T-helper 22 cell (primary cell): ENCODE measurements around the gene DYNAP.

Source experiments
- DNase-seq: peaks from one replicate; pipeline ENCODE4 v3.0.0-alpha.2; 2020; ENCODE audit warnings: low read depth

Gene DYNAP

GRCh38 chr18:54590945-54591344, at the start of gene DYNAP:
DYNAP (plus strand) TSS chr18:54591245; CDS start chr18:54591283, 38 bp downstream.
- no peak for DNase-seq

GRCh38 chr18:54551590-54551989, 39.5 kb upstream of the DYNAP start:
- DNase-seq: no peak

GRCh38 chr18:54555286-54555685, 35.8 kb upstream of the DYNAP start:
- DNase-seq: no peak

GRCh38 chr18:54555996-54556395, 35.0 kb upstream of the DYNAP start:
- DNase-seq: no peak

- DNase-seq: no peak
Observed at GRCh38 chr18:54557958-54558357, 33.1 kb upstream of the DYNAP start.

- no peak for DNase-seq
Observed at GRCh38 chr18:54558609-54559585, 32.1 kb upstream of the DYNAP start.

GRCh38 chr18:54561706-54562267, 29.3 kb upstream of the DYNAP start:
- no peak for DNase-seq

GRCh38 chr18:54580202-54580729, 10.8 kb upstream of the DYNAP start:
- DNase-seq: no peak

GRCh38 chr18:54584065-54584464, 7.0 kb upstream of the DYNAP start:
- no peak for DNase-seq

GRCh38 chr18:54585743-54586142, 5.3 kb upstream of the DYNAP start:
- DNase-seq: no peak

GRCh38 chr18:54604211-54604610, 13.2 kb downstream of the DYNAP start:
- no peak for DNase-seq

- DNase-seq: no peak
Observed at GRCh38 chr18:54606835-54607212, 15.8 kb downstream of the DYNAP start.

- no peak for DNase-seq
Observed at GRCh38 chr18:54607213-54608027, 16.4 kb downstream of the DYNAP start.

- DNase-seq: no peak
Observed at GRCh38 chr18:54608028-54608642, 17.1 kb downstream of the DYNAP start.

GRCh38 chr18:54611816-54612215, 20.8 kb downstream of the DYNAP start:
- DNase-seq: no peak

GRCh38 chr18:54612237-54612636, 21.2 kb downstream of the DYNAP start:
- no peak for DNase-seq

- DNase-seq: no peak
Observed at GRCh38 chr18:54613174-54613573, 22.1 kb downstream of the DYNAP start.

GRCh38 chr18:54616220-54616848, 25.3 kb downstream of the DYNAP start:
- DNase-seq: no peak

GRCh38 chr18:54622084-54622483, 31.0 kb downstream of the DYNAP start:
- DNase-seq: no peak

GRCh38 chr18:54626779-54627178, 35.7 kb downstream of the DYNAP start:
- no peak for DNase-seq

- DNase-seq: no peak
Observed at GRCh38 chr18:54630963-54631362, 39.9 kb downstream of the DYNAP start.
